IMR-90 (cell line): ENCODE measurements around the gene NF2. TPM values are rescaled to one million over a fixed set of nuclear protein-coding genes. Genes with fewer than 3 reads are reported as not detected.

Source experiments
- ATAC-seq: fragments of 200-7000 bp; cut with Tn5 transposase; 2 replicates; pipeline ENCODE4 v1.9.1; 2020; ENCODE audit warnings: low read depth, mild to moderate bottlenecking, moderate library complexity
- BruUV-seq: library from RNA; stranded (reverse); fragments of 400-500 nt; replicated peaks from 2 replicates; lab custom pipeline; 2021; lab: Mats Ljungman, UMichigan
- CTCF ChIA-PET: fragments of 300-600 bp; formaldehyde crosslinking; extraction: SDS; loops from one replicate; lab custom pipeline; 2021; ENCODE audit warnings: antibody characterized with exemption; lab: Yijun Ruan, JAX
- POLR2A ChIA-PET: fragments of 300-600 bp; sonication (Branson Sonifier 250); formaldehyde crosslinking; loops from one replicate; lab custom pipeline; 2022; ENCODE audit warnings: antibody characterized with exemption; ENCODE audit not compliant: unreplicated experiment; lab: Charles Lee
- DNase-seq: peaks from one replicate; pipeline ENCODE4 v3.0.0; 2013
- H2AFZ ChIP-seq: replicated peaks from 2 replicates; pipeline ENCODE3; 2013; ENCODE audit warnings: low read length, mild to moderate bottlenecking; ENCODE audit not compliant: poor library complexity
- H2AK5ac ChIP-seq: 2 replicates; pipeline ENCODE4 v1.6.1; 2013; ENCODE audit warnings: low read depth, low read length, inconsistent platforms
- H2AK9ac ChIP-seq: replicated peaks from 2 replicates; pipeline ENCODE3; 2013; ENCODE audit warnings: mild to moderate bottlenecking, low read depth, low read length, moderate library complexity; ENCODE audit not compliant: poor library complexity
- H2BK120ac ChIP-seq: 2 replicates; pipeline ENCODE4 v1.6.1; 2013; ENCODE audit warnings: low read depth, low read length, inconsistent platforms
- H2BK15ac ChIP-seq: 3 replicates; pipeline ENCODE4 v1.6.1; 2013; ENCODE audit warnings: low read depth, low read length, inconsistent platforms
- H2BK20ac ChIP-seq: 2 replicates; pipeline ENCODE4 v1.6.1; 2013; ENCODE audit warnings: low read depth, mild to moderate bottlenecking, inconsistent platforms, low read length, moderate library complexity
- H2BK5ac ChIP-seq: 2 replicates; pipeline ENCODE4 v1.6.1; 2013; ENCODE audit warnings: mild to moderate bottlenecking, low read depth, low read length, inconsistent platforms; ENCODE audit not compliant: poor library complexity, severe bottlenecking
- H3K14ac ChIP-seq: replicated peaks from 2 replicates; pipeline ENCODE4 v1.6.1; 2013; ENCODE audit warnings: low read depth, low read length, inconsistent platforms
- H3K18ac ChIP-seq: 2 replicates; pipeline ENCODE4 v1.6.1; 2013; ENCODE audit warnings: low read depth, low read length, control low read depth
- H3K23ac ChIP-seq: 2 replicates; pipeline ENCODE4 v1.6.1; 2013; ENCODE audit warnings: low read depth, low read length, inconsistent platforms
- H3K27ac ChIP-seq: 2 replicates; pipeline ENCODE4 v1.5.1; 2013; ENCODE audit warnings: mild to moderate bottlenecking, control low read depth, low read length; ENCODE audit not compliant: insufficient read depth
- H3K27me3 ChIP-seq: 2 replicates; pipeline ENCODE4 v1.6.1; 2013; ENCODE audit warnings: low read length; ENCODE audit not compliant: control insufficient read depth, insufficient read depth
- H3K36me3 ChIP-seq: 2 replicates; pipeline ENCODE4 v1.6.1; 2013; ENCODE audit warnings: low read length, mixed read lengths; ENCODE audit not compliant: control insufficient read depth, insufficient read depth
- H3K4ac ChIP-seq: 2 replicates; pipeline ENCODE4 v1.6.1; 2013; ENCODE audit warnings: low read depth, low read length, inconsistent platforms
- H3K4me1 ChIP-seq: 2 replicates; pipeline ENCODE4 v1.6.1; 2013; ENCODE audit warnings: low read length, mixed read lengths; ENCODE audit not compliant: control insufficient read depth, insufficient read depth
- H3K4me2 ChIP-seq: 2 replicates; pipeline ENCODE4 v1.6.1; 2013; ENCODE audit warnings: low read depth, mild to moderate bottlenecking, control low read depth, low read length, moderate library complexity
- H3K4me3 ChIP-seq: 2 replicates; pipeline ENCODE4 v1.5.1; 2013; ENCODE audit warnings: low read depth, mild to moderate bottlenecking, control low read depth, low read length, moderate library complexity; ENCODE audit not compliant: insufficient read depth
- H3K56ac ChIP-seq: 2 replicates; pipeline ENCODE4 v1.6.1; 2013; ENCODE audit warnings: low read length, inconsistent platforms; ENCODE audit not compliant: insufficient read depth; ENCODE audit errors: extremely low read depth
- H3K79me1 ChIP-seq, 2 experiments: 2 replicates each; pipeline ENCODE4 v1.6.1; 2013; ENCODE audit warnings: low read length in 2 of 2, inconsistent platforms in 1 of 2, low read depth in 1 of 2
- H3K9ac ChIP-seq: 2 replicates; pipeline ENCODE4 v1.6.1; 2013; ENCODE audit warnings: low read depth, low read length, control low read depth
- H3K9me1 ChIP-seq: 2 replicates; pipeline ENCODE4 v1.6.1; 2013; ENCODE audit warnings: low read length, inconsistent platforms; ENCODE audit not compliant: insufficient read depth
- H3K9me3 ChIP-seq: 2 replicates; pipeline ENCODE4 v1.6.1; 2013; ENCODE audit warnings: low read length; ENCODE audit not compliant: control insufficient read depth, insufficient read depth
- H4K20me1 ChIP-seq: 2 replicates; pipeline ENCODE4 v1.6.1; 2013; ENCODE audit warnings: low read length, inconsistent platforms; ENCODE audit not compliant: insufficient read depth
- H4K5ac ChIP-seq: 2 replicates; pipeline ENCODE4 v1.6.1; 2013; ENCODE audit warnings: mild to moderate bottlenecking, low read depth, low read length, control low read depth
- H4K8ac ChIP-seq, 2 experiments: 2 replicates each; pipeline ENCODE4 v1.6.1; 2013; ENCODE audit warnings: low read depth in 2 of 2, low read length in 2 of 2, control low read depth in 1 of 2, inconsistent platforms in 1 of 2
- H4K91ac ChIP-seq: 2 replicates; pipeline ENCODE4 v1.6.1; 2013; ENCODE audit warnings: low read depth, low read length, inconsistent platforms; ENCODE audit not compliant: insufficient read depth
- CTCF ChIP-seq: conservative IDR thresholded peaks from 2 replicates; pipeline ENCODE4 v1.5.1; 2012; ENCODE audit warnings: mild to moderate bottlenecking, low read depth, low read length, improper control_type of control experiment
- MAFK ChIP-seq: IDR thresholded peaks from 2 replicates; pipeline ENCODE4 v1.6.1; 2012; ENCODE audit warnings: low read depth, low read length, improper control_type of control experiment
- RCOR1 ChIP-seq: IDR thresholded peaks from 2 replicates; pipeline ENCODE4 v1.6.1; 2012; ENCODE audit warnings: mild to moderate bottlenecking, low read length, improper control_type of control experiment; ENCODE audit not compliant: insufficient replicate concordance
- RFX5 ChIP-seq: IDR thresholded peaks from 2 replicates; pipeline ENCODE4 v1.8.0; 2012; ENCODE audit warnings: low read depth, mild to moderate bottlenecking, low read length, moderate library complexity
- SMC3 ChIP-seq: fragments of 150-350 bp; IDR thresholded peaks from 2 replicates; pipeline ENCODE4 v1.6.1; 2016; ENCODE audit warnings: low read depth, mild to moderate bottlenecking, antibody characterized with exemption, low read length, moderate library complexity
- WGBS, 2 experiments: methylation state at CpG; one replicate each; pipeline versions ENCODE4 v1.1.5 to v1.1.7; 2013; ENCODE audit warnings: missing lambda C conversion rate in 2 of 2; ENCODE audit not compliant: insufficient read length in 1 of 2; ENCODE audit errors: extremely low coverage in 2 of 2; 5-methylcytosine and 5-hydroxymethylcytosine counted together
- dilution Hi-C: fragments of 300-500 bp; cut with HindIII; formaldehyde crosslinking; loops from one replicate; pipeline ENCODE4 v1.14.3; 2018; ENCODE audit warnings: low sequenced_read_pairs; ENCODE audit not compliant: unreplicated experiment
- in situ Hi-C: fragments of 300-500 bp; cut with MboI; formaldehyde crosslinking; loops from 3 replicates; pipeline ENCODE4 v1.14.3; 2019; ENCODE audit warnings: low sequenced_read_pairs, inconsistent platforms, mixed read lengths
- intact Hi-C: fragments of 100-400 bp; cut with micrococcal nuclease; formaldehyde crosslinking; loops from 2 replicates; pipeline ENCODE4 v1.10.0; 2022
- polyA plus RNA-seq, 3 experiments: library from polyadenylated mRNA; depleted of rRNA; stranded (reverse); fragments of >200 nt; gene quantifications; 2 replicates each; pipeline ENCODE4 v1.2.3, GENCODE V29; 2012; ENCODE audit warnings: low replicate concordance in 1 of 3
- total RNA-seq: library from RNA; depleted of rRNA; stranded (reverse); fragments of >200 nt; gene quantifications from 2 replicates; pipeline ENCODE4 v1.2.3, GENCODE V29; 2012

NF2 gene
- total and polyA plus RNA-seq, 2 of the 4 experiments (the other 2 are of a cell fraction): 59.0 to 151 TPM

DNA sequence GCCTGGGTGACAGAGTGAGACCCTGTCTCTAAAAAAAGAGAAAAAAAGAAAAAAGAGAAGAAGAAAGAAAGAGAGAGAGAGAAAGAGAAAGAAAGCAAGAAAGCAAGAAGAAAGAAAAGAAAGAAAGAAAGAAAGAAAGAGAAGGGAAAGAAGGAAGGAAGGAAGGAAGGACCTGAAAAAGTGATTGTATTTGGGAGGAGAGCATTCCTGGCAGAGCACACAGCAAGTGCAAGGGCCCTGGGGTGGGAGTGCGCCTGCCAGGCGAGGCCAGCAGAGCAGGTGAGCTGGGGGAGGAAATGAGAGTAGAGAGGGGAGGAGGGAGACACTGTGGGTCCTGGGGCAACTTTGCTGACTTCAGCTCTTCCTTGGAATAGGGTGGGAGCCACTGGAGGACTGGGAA lies 108.7 kb downstream of the NF2 start:
- ATAC-seq (no peak), DNase-seq (no peak)
- H4K8ac ChIP-seq: no peak overlapping the region
- H2AFZ ChIP-seq: no peak overlapping the region
- H3K9me1 ChIP-seq: no peaks in the 10 kb centered on the region
- H3K4me3 ChIP-seq: no peak overlapping the region
- no peaks in the 10 kb centered on the region for H3K79me1 ChIP-seq
- H3K23ac ChIP-seq: no peak overlapping the region
- H3K36me3 ChIP-seq: no peaks in the 10 kb centered on the region
- ChIA-PET POLR2A (no interaction called here), CTCF (no interaction called here)
- H4K20me1 ChIP-seq: peaks cover 5% of the 10 kb centered on the region; the same call in 1 of the 2 replicates
- intact Hi-C loops: no loop called here
- H2BK20ac ChIP-seq: no peak overlapping the region
- 77% methylated on average over 2 of the region's 2 CpGs; no CpG with 5 or more reads in 1 of the 2 experiments for WGBS, 2 experiments
- no peak overlapping the region for H3K14ac ChIP-seq
- no peak overlapping the region for H2BK15ac ChIP-seq
- dilution Hi-C loops: no loop called here
- H2AK5ac ChIP-seq: no peak overlapping the region
- no peaks in the 10 kb centered on the region for H3K9me3 ChIP-seq
- H2AK9ac ChIP-seq: no peak overlapping the region
- H3K56ac ChIP-seq: no peak overlapping the region
- BruUV-seq: no TSS peak
- no peak overlapping the region for H3K4me2 ChIP-seq
- no peak overlapping the region for H3K9ac ChIP-seq
- no peak overlapping the region for H2BK120ac ChIP-seq
- TF ChIP-seq SMC3: no peak
- TF ChIP-seq RCOR1: no peak
- no peak for TF ChIP-seq RFX5
- no peak for TF ChIP-seq CTCF
- no peak for TF ChIP-seq MAFK
- no peak overlapping the region for H3K27ac ChIP-seq
- H3K18ac ChIP-seq: no peak overlapping the region
- no peaks in the 10 kb centered on the region for H3K4me1 ChIP-seq
- H3K4ac ChIP-seq: no peak overlapping the region
- H2BK5ac ChIP-seq: no peak overlapping the region
- in situ Hi-C loops: no loop called here
- peaks cover 60% of the 10 kb centered on the region for H3K27me3 ChIP-seq
- H4K5ac ChIP-seq: no peak overlapping the region
- H4K91ac ChIP-seq: no peak overlapping the region
